Keratinocyte (primary cell): ENCODE measurements around the gene HOXD10. TPM values are rescaled to one million over a fixed set of nuclear protein-coding genes. Genes with fewer than 3 reads are reported as not detected.
A peak's percentile ranks its signal among the peaks of the same experiment; 100 is the strongest.

Source experiments
- DNase-seq: peaks from one replicate; pipeline ENCODE4 v3.0.0-alpha.2; 2011; ENCODE audit warnings: low read depth, missing footprints, low spot score
- FAIRE-seq: peaks from 2 replicates; lab custom pipeline; 2011; peaks lifted over from hg19 to GRCh38; lab: Jason Lieb, UNC
- H2AFZ ChIP-seq: 2 replicates; pipeline ENCODE4 v1.6.0; 2012; ENCODE audit warnings: low read length, control low read depth, inconsistent platforms; ENCODE audit not compliant: control insufficient read depth
- H3K27ac ChIP-seq: 2 replicates; pipeline ENCODE4 v1.5.1; 2011; ENCODE audit warnings: low read length; ENCODE audit not compliant: control insufficient read depth, insufficient read depth
- H3K27me3 ChIP-seq: 3 replicates; pipeline ENCODE4 v1.6.0; 2011; ENCODE audit warnings: low read length; ENCODE audit not compliant: control insufficient read depth, insufficient read depth; ENCODE audit errors: extremely low read depth
- H3K36me3 ChIP-seq, 2 experiments: 2 replicates in 1 of 2; 3 replicates in 1 of 2; pipeline ENCODE4 v1.5.1; 2011; ENCODE audit warnings: low read length in 2 of 2, mild to moderate bottlenecking in 1 of 2; ENCODE audit not compliant: control insufficient read depth in 2 of 2, insufficient read depth in 2 of 2; ENCODE audit errors: extremely low read depth in 1 of 2
- H3K4me1 ChIP-seq: 3 replicates; pipeline ENCODE4 v1.5.1; 2011; ENCODE audit warnings: low read length; ENCODE audit not compliant: control insufficient read depth, insufficient read depth; ENCODE audit errors: extremely low read depth
- H3K4me2 ChIP-seq: 3 replicates; pipeline ENCODE4 v1.6.0; 2011; ENCODE audit warnings: low read depth, low read length; ENCODE audit not compliant: control insufficient read depth, insufficient read depth; ENCODE audit errors: extremely low read depth
- H3K4me3 ChIP-seq, 3 experiments: fragments of 200-600 bp in 1 of 3; sonication (generic) in 1 of 3; 2 replicates in 2 of 3; 3 replicates in 1 of 3; pipeline ENCODE4 v1.5.1; 2011 to 2016; ENCODE audit warnings: low read length in 3 of 3, mild to moderate bottlenecking in 3 of 3, control low read depth in 2 of 3, inconsistent platforms in 1 of 3, low read depth in 1 of 3, mixed read lengths in 1 of 3, mixed run types in 1 of 3, moderate library complexity in 1 of 3; ENCODE audit not compliant: control insufficient read depth in 2 of 3, insufficient read depth in 2 of 3; ENCODE audit errors: extremely low read depth in 1 of 3
- H3K79me2 ChIP-seq: 2 replicates; pipeline ENCODE4 v1.6.0; 2012; ENCODE audit warnings: low read length; ENCODE audit not compliant: control insufficient read depth, insufficient read depth
- H3K9ac ChIP-seq: 3 replicates; pipeline ENCODE4 v1.6.0; 2011; ENCODE audit warnings: low read length; ENCODE audit not compliant: control insufficient read depth, insufficient read depth; ENCODE audit errors: extremely low read depth
- H3K9me1 ChIP-seq: 3 replicates; pipeline ENCODE4 v1.6.0; 2011; ENCODE audit warnings: low read length; ENCODE audit not compliant: control insufficient read depth, insufficient read depth; ENCODE audit errors: extremely low read depth
- H3K9me3 ChIP-seq: 2 replicates; pipeline ENCODE4 v1.5.1; 2012; ENCODE audit warnings: low read depth, low read length; ENCODE audit not compliant: control insufficient read depth
- H4K20me1 ChIP-seq: 3 replicates; pipeline ENCODE4 v1.6.0; 2011; ENCODE audit warnings: low read length; ENCODE audit not compliant: control insufficient read depth, insufficient read depth; ENCODE audit errors: extremely low read depth
- CTCF ChIP-seq, 3 experiments: IDR thresholded peaks in 1 of 3; conservative IDR thresholded peaks in 1 of 3; optimal IDR thresholded peaks in 1 of 3; 2 replicates in 2 of 3; 3 replicates in 1 of 3; pipeline versions ENCODE3 to v1.5.1; 2011; ENCODE audit warnings: low read length in 3 of 3, mild to moderate bottlenecking in 3 of 3, moderate library complexity in 2 of 3, control low read depth in 1 of 3, inconsistent platforms in 1 of 3; ENCODE audit not compliant: insufficient read depth in 2 of 3; ENCODE audit errors: extremely low read depth in 1 of 3
- EZH2 ChIP-seq: IDR thresholded peaks from one replicate; pipeline ENCODE4 v1.6.1; 2012; ENCODE audit warnings: inconsistent platforms, mild to moderate bottlenecking, low read length, moderate library complexity
- dilution Hi-C: fragments of 300-500 bp; cut with MboI; formaldehyde crosslinking; loops from one replicate; pipeline ENCODE4 v1.7.0; 2020; ENCODE audit warnings: low sequenced_read_pairs; ENCODE audit not compliant: extremely low pct_ligation_motif_present
- polyA plus RNA-seq, 5 experiments: library from polyadenylated mRNA; depleted of rRNA in 3 of 5; stranded (reverse) in 3 of 5; stranded (forward) in 1 of 5; unstranded in 1 of 5; fragments of >200 nt; gene quantifications; 1 replicate in 1 of 5; 2 replicates in 3 of 5; 3 replicates in 1 of 5; pipeline versions ENCODE4 v1.2.1 to v1.2.3, GENCODE V29; 2011 to 2012; ENCODE audit warnings: missing spikeins in 2 of 5, low read depth in 1 of 5, low replicate concordance in 1 of 5

The HOXD10 gene
- polyA plus RNA-seq, 1 donor (not counting 4 experiments of a cell fraction or from before 2014, with no cell fraction given), result not detected

DNA sequence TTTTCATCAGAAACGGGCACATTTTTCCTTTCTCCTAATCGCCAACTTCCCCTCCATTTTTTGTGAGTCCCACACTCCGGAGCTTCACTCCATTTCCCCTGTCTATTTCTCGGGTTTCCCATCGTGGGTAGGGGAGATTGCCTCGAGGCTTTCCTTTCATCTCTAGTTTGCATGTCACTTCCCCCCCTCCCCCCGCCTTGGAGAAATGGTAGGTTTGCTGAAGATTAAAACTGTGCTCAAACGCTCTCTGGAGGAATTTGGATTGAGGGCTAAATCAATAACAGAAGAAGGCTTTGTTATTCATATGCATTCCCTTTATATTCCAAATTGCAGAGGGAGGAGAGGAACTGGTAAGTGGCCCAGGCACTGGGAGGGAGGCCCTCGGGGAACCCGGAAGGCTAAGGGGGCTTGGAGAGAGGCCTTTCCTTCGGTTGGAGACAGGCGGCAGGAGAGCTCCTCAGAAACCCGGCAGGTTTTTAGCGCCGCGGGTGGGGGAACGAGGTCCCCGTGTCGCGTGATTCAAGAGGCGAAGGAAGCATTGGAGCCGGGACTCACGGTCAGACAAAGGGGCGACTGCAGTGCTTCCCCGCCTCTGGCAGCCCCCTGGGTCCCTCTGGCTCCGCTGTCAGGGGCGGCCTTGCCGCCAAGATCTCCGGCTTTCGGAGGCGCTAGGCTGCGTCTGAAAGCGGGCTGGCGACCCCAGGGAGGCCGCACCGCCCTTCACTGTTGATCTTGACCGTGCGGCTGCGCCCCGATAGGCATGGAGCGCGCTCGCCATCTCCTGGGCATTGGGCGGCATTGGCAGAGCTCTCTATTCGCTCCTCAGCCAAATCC lies 19.4 kb upstream of the HOXD10 start:
- Histone ChIP-seq H3K9ac (no peak overlapping the region), H3K4me1 (peaks cover 2% of the 10 kb centered on the region), H3K36me3 (no peaks in the 10 kb centered on the region), H3K4me2 (peak overlapping the region; percentile 9), H3K79me2 (no peaks in the 10 kb centered on the region), H4K20me1 (peaks cover 3% of the 10 kb centered on the region), H3K4me3 (peak overlapping the region in 1 of 3 experiments; percentile 5), H3K9me1 (no peaks in the 10 kb centered on the region), H3K9me3 (peaks cover 2% of the 10 kb centered on the region), H3K27ac (no peak overlapping the region), H3K27me3 (peaks cover 100% of the 10 kb centered on the region), H2AFZ (no peak overlapping the region)
- FAIRE-seq (no peak), DNase-seq (no peak)
- dilution Hi-C loops, result no loop called here
- TF ChIP-seq EZH2 (no peak), CTCF (optimal IDR thresholded peaks at IDR 0.05 in 1 of 3, IDR thresholded peaks at IDR 0.05 in 1 of 3, conservative IDR thresholded peaks at IDR 0.05 in 1 of 3; ENCODE audit: extremely low read depth in 1 of 3, insufficient read depth in 2 of 3, low read length in 3 of 3) (peak; percentile 67 to 95 (median 91))

DNA sequence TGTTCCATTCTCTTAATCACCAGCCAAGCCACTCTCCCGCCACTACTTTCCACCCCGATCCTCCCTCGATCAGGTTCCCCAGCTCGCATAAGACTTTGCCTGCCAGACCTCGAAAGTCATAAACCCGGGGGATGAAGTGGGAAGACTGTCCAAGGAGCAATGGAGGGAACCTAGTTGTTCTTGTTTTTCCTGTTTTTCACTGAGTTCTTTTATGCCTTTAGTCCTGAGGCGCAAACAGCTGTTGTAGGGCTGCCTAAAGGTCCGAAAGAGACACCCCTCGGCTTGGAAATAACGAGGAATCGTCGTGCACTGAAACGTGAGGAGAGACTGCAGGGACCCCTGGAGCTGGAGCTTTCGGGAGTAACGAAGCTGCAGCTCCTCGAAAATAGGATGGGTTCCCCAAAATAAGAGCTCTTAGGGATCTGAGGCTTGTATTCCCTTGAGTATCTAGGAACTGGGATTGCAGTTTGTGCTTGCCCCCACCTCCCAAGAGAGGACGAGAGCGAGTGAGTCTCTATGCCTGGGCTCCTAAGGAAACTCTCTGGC lies 18.7 kb upstream of the HOXD10 start:
- Histone ChIP-seq H3K4me1 (peaks cover 2% of the 10 kb centered on the region), H3K4me3 (no peak overlapping the region), H3K27me3 (peaks cover 99% of the 10 kb centered on the region), H3K9me3 (peaks cover 2% of the 10 kb centered on the region), H3K9ac (no peak overlapping the region), H3K79me2 (no peaks in the 10 kb centered on the region), H4K20me1 (peaks cover 3% of the 10 kb centered on the region), H3K36me3 (no peaks in the 10 kb centered on the region), H3K9me1 (no peaks in the 10 kb centered on the region), H3K4me2 (peak overlapping the region; percentile 9), H3K27ac (no peak overlapping the region), H2AFZ (no peak overlapping the region)
- dilution Hi-C loops, result no loop called here
- TF ChIP-seq CTCF (optimal IDR thresholded peaks at IDR 0.05 in 1 of 3, IDR thresholded peaks at IDR 0.05 in 1 of 3, conservative IDR thresholded peaks at IDR 0.05 in 1 of 3; ENCODE audit: extremely low read depth in 1 of 3, insufficient read depth in 2 of 3, low read length in 3 of 3) (no peak), EZH2 (peak; percentile 79)
- FAIRE-seq (no peak), DNase-seq (no peak)
